GM20000 (cell line): ENCODE measurements around the gene ASTN2.

Source experiments
- DNase-seq: peaks from one replicate; pipeline ENCODE4 v3.0.0; 2012; ENCODE audit warnings: low spot score
- CTCF ChIP-seq: IDR thresholded peaks from 2 replicates; pipeline ENCODE4 v1.5.1; 2012; ENCODE audit warnings: mild to moderate bottlenecking, control low read depth; ENCODE audit errors: extremely low read depth, missing control alignments

ASTN2 gene

DNA sequence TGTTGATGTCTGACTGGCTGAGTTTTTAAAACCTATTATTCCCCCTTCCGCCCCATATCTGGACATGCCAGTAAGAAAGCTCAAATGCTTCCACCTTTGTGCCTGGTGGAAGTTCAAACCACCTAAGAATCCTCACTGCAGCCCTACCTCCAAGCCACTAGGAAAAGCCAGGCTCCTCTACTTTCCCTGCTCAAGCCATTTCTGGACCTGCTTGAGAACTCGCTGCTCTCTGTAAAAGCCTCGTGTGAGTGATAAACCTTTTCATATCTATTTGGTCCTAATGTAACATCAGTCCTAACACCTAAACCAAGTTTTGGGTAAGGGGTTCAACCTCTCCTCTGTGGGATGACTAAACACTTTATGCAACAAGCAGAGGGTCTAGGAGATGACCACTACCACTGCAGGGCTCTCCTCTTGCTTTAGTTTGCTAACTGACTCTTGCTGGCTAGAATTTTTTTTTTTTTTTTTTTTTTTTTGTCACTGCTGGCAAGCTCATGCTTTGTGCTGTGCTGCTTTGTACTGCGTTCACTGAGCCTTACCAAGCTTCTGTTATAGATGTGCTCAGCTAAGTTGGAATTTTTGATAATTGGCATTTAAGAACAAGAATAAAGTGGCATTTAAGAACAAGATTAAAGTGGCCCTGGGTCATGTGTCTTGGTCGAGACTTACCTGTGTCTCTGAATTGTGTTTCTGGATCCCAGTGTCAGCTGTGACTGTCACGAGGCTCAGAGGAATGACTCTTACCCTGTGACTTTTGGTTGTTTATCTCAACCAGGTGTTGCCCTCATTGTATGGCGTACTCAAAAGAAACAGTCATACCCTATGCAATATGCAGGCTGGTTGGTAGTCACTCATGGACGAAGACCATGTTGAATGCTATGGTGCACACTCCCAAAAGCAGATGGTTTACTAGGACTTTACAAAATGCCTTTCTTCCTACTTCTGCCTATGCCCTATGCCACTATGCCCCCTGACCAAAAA, 708.3 kb downstream of the ASTN2 start:
- no peak for TF ChIP-seq CTCF
- DNase-seq, result no peak

DNA sequence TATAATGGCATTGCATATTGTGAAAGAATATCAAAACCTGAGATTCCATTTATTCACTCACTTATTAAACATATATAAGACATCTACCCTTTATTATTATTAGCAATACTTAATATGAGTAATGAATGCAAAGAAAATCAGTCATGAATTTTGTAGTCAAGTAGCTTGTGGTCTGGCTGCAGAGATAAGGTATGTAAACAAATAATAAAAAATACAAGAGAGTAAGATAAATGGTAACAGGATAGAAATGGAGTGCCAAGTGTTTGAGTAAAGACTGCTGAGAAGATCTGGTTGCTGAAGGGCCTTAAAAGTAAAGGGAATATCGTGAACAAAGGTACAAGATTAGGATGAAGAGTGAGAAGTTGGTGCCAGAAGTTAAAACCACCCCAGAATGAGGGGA, 709.3 kb downstream of the ASTN2 start:
- DNase-seq, result no peak
- no peak for TF ChIP-seq CTCF

DNA sequence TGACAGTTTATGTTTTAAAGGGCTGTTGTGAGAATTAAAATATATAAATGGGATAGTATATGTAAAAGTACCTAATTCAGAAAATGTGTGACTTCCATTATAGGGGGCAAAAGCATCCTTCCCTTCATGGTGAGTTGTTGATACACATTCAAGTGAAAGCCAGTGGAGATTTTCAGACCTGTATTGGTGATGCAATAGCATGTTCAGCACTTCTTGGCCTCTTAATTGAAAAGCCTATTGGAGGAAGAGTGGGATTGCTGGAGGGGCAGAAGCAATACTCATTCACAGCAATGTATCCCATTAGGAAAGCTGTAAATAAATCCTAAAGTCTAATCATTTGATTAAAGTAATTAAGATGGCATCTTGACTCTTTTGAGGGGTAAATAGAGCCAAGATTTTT, 710.4 kb downstream of the ASTN2 start:
- no peak for TF ChIP-seq CTCF

DNA sequence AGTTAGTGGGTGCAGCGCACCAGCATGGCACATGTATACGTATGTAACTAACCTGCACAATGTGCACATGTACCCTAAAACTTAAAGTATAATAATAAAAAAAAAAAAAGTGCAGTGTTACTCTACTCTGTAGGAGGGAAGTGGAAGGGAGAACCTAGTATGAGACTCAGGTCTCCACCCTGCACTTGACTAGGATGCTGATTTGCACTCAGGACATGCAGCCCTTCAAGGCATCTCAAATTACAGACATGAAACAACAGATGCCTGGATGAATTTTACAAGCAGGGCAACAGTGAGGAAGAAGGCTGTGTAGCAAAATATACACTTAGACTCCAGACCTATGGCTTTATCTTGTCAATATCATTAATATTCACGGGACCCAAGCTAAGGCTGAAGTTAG, 711.2 kb downstream of the ASTN2 start:
- TF ChIP-seq CTCF, result no peak
- DNase-seq, result no peak

More for the DNA sequence above, 710.4 kb downstream of the ASTN2 start:
- no peak for DNase-seq

- no peak for DNase-seq
- no peak for TF ChIP-seq CTCF
Observed at GRCh38 chr9:116701940-116702642, 712.8 kb downstream of the ASTN2 start.

GRCh38 chr9:116700882-116701865, 713.7 kb downstream of the ASTN2 start:
- no peak for TF ChIP-seq CTCF
- DNase-seq, result no peak
